Heart left ventricle (tissue), 16 donors: ENCODE results near the gene RALB. TPM values are rescaled to one million over a fixed set of nuclear protein-coding genes. Genes with fewer than 3 reads are reported as not detected.

ENCODE experiments used
- ATAC-seq, 4 donors: fragments of 200-7000 bp; cut with Tn5 transposase; one replicate each; pipeline ENCODE4 v1.9.1; 2020 to 2022; ENCODE audit warnings: moderate library complexity in 4 of 4, mild to moderate bottlenecking in 3 of 4, moderate number of reproducible peaks in 1 of 4
- DNase-seq, 5 donors: peaks; one replicate each; pipeline ENCODE4 v3.0.0-alpha.2; 2020
- H3K27ac ChIP-seq, 12 donors: fragments of 200-600 bp; sonication (generic) in 4 of 12; one replicate each; pipeline versions ENCODE4 v1.5.0 to v1.8.0; 2016 to 2022; ENCODE audit warnings: mild to moderate bottlenecking in 2 of 12
- H3K27me3 ChIP-seq, 9 donors: fragments of 200-600 bp; sonication (generic) in 2 of 9; one replicate each; pipeline versions ENCODE4 v1.5.1 to v1.8.0; 2016 to 2022; ENCODE audit warnings: mild to moderate bottlenecking in 3 of 9
- H3K36me3 ChIP-seq, 9 donors: fragments of 200-600 bp; sonication (generic) in 2 of 9; one replicate each; pipeline versions ENCODE4 v1.5.0 to v1.8.0; 2018 to 2022; ENCODE audit warnings: mild to moderate bottlenecking in 2 of 9
- H3K4me1 ChIP-seq, 12 donors: fragments of 200-600 bp; sonication (generic) in 4 of 12; one replicate each; pipeline versions ENCODE4 v1.5.0 to v1.8.0; 2016 to 2022; ENCODE audit warnings: mild to moderate bottlenecking in 3 of 12
- H3K4me3 ChIP-seq, 12 donors: fragments of 200-600 bp; sonication (generic) in 4 of 12; one replicate each; pipeline versions ENCODE4 v1.5.0 to v1.8.0; 2017 to 2022; ENCODE audit warnings: mild to moderate bottlenecking in 9 of 12, moderate library complexity in 4 of 12
- H3K9me3 ChIP-seq, 12 donors: fragments of 200-600 bp; sonication (generic) in 4 of 12; one replicate each; pipeline versions ENCODE4 v1.5.0 to v1.8.0; 2016 to 2022; ENCODE audit warnings: mild to moderate bottlenecking in 1 of 12
- POLR2A ChIP-seq, 2 donors: fragments of 450-650 bp; IDR thresholded peaks; one replicate each; pipeline ENCODE4 v1.6.1; 2017; ENCODE audit warnings: antibody characterized with exemption in 2 of 2, mild to moderate bottlenecking in 2 of 2, moderate library complexity in 2 of 2
- WGBS, 4 donors: extraction: QIAGEN DNeasy Blood & Tissue Kit in 2 of 4; methylation state at CpG; one replicate each; pipeline versions ENCODE4 v1.1.5 to v1.1.7; 2013 to 2018; 5-methylcytosine and 5-hydroxymethylcytosine counted together
- intact Hi-C, 10 donors: fragments of 100-400 bp; cut with DNase I; formaldehyde crosslinking; loops; one replicate each; pipeline versions ENCODE4 v1.11.1 to v1.14.2; 2022
- polyA plus RNA-seq, 2 donors: library from polyadenylated mRNA; stranded (reverse); fragments of 200-250 nt; gene quantifications; one replicate each; pipeline ENCODE4 v1.2.3, GENCODE V29; 2013
- total RNA-seq, 9 donors: library from RNA; depleted of rRNA in 2 of 9; stranded (reverse); fragments of >200 nt in 2 of 9; fragmentation: NEBNext Ultra II Directional in 3 of 9; extraction: Animal tissue kit (Norgen Biotek cat#: 25700) in 3 of 9; gene quantifications; one replicate each; pipeline versions ENCODE4 v1.1.0 to v1.2.4, GENCODE V29; 2016 to 2023
- TF ChIP-seq, protein P1 (sequence below), 12 donors: fragments of 200-600 bp; sonication (generic) in 4 of 12; IDR thresholded peaks; one replicate each; pipeline versions ENCODE4 v1.5.0 to v1.8.0; 2018 to 2022; ENCODE audit warnings: antibody characterized with exemption in 12 of 12, mild to moderate bottlenecking in 5 of 12
- donor health status: ischemic (EF 13 %, LVEDD 7.1; RV severe dilation, severe dysfunction).
- donor health status: healthy with polysubstance abuse.
- donor health status: DM: no; HTN: yes; CAD: no.
- donor health status: DM: no; HTN: no; CAD: no.
- donor health status: ischemic (EF 25% LVEDD 6.9; RV normal size, moderate dysfunction).
- donor health status: ischemic (EF 25% LVEDD 5.7; RV mildly dilated, moderate dysfunction).
- donor health status: healthy.
- donor health status: DM: yes; HTN: yes; CAD: no.
- donor health status: ischemic (EF 35%, LVEDD 5.7; RV mildly dilated, moderate dysfunction).
- donor health status: nonischemic (EF 11% LVEDD 7.7; RV severe dilation, severe dysfunction).
- donor health status: DM: yes; HTN: yes; CAD: no.
- donor health status: PGD.
- donor health status: ischemic (EF 29% LVEDD 5.4; RV normal size, mild dysfunction).
- donor health status: nonischemic (EF 23%, LVEDD 6.1; RV moderate dilation, normal function).

RALB gene
- total and polyA plus RNA-seq, 11 donors = 30.5 to 111 (median 45.1) TPM

DNA sequence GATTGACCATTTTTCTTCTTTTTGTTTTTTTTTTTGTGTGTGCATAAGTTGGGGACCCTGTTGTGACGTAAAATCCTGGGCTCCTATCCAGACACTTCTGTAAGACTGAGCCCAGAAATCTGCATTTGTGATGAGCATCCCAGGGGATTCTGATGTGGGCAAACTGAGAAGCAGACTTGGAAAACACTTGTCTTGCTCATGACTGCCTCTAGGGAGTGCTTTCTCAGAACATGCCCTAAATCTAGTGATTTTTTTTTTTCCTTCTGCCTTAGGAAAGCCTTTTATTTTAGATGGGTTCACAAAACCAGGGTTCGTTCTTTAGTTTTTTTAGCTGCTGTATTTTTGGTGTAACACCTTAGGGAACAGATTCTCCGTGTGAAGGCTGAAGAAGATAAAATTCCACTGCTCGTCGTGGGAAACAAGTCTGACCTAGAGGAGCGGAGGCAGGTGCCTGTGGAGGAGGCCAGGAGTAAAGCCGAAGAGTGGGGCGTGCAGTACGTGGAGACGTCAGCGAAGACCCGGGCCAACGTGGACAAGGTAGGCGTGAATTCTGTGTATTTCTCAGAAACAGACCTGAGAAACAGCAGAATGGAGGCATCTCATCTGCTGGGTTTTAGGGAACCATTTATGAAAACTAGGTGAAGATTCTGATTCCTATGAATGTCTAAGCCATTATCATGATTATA, 36.7 kb downstream of the RALB start:
- WGBS, 4 donors = 92 to 93% (median 93%) methylated on average over 14 of the region's 14 CpGs
- no peaks in the 10 kb centered on the region for H3K9me3 ChIP-seq
- H3K36me3 ChIP-seq = peaks cover 0 to 80% (median 66%) of the 10 kb centered on the region in 9 donors
- DNase-seq = no peak
- peaks cover 0 to 50% (median 33%) of the 10 kb centered on the region in 12 donors for H3K4me1 ChIP-seq
- no peaks in the 10 kb centered on the region for H3K27me3 ChIP-seq
- no peak for ATAC-seq
- intact Hi-C loops = no loop called here
- H3K27ac ChIP-seq = no peak overlapping the region
- TF ChIP-seq POLR2A (IDR thresholded peaks at IDR 0.05) = no peak
- TF ChIP-seq, protein P1, sequence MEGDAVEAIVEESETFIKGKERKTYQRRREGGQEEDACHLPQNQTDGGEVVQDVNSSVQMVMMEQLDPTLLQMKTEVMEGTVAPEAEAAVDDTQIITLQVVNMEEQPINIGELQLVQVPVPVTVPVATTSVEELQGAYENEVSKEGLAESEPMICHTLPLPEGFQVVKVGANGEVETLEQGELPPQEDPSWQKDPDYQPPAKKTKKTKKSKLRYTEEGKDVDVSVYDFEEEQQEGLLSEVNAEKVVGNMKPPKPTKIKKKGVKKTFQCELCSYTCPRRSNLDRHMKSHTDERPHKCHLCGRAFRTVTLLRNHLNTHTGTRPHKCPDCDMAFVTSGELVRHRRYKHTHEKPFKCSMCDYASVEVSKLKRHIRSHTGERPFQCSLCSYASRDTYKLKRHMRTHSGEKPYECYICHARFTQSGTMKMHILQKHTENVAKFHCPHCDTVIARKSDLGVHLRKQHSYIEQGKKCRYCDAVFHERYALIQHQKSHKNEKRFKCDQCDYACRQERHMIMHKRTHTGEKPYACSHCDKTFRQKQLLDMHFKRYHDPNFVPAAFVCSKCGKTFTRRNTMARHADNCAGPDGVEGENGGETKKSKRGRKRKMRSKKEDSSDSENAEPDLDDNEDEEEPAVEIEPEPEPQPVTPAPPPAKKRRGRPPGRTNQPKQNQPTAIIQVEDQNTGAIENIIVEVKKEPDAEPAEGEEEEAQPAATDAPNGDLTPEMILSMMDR (IDR thresholded peaks at IDR 0.05) = no peak
- H3K4me3 ChIP-seq = no peak overlapping the region

DNA sequence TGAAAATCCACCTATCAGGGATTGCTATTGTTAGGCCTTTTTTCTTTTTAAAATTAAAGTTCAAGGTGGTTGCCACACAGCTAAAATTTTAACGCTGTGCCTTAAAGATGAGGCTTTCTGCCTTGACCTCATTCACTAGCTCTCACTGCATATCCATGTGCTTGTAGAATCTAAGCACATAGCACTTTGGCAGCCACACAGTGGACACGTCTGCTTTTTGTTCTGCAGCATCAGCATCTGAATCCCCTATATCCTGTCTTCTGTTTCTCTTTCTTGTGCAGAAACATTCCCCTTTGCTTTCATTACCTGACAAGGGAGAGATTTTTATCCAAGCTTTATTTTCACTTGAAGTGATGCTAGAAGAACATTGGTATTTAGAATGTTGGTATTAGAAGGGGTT, 38.1 kb downstream of the RALB start:
- H3K4me3 ChIP-seq = no peak overlapping the region

DNA sequence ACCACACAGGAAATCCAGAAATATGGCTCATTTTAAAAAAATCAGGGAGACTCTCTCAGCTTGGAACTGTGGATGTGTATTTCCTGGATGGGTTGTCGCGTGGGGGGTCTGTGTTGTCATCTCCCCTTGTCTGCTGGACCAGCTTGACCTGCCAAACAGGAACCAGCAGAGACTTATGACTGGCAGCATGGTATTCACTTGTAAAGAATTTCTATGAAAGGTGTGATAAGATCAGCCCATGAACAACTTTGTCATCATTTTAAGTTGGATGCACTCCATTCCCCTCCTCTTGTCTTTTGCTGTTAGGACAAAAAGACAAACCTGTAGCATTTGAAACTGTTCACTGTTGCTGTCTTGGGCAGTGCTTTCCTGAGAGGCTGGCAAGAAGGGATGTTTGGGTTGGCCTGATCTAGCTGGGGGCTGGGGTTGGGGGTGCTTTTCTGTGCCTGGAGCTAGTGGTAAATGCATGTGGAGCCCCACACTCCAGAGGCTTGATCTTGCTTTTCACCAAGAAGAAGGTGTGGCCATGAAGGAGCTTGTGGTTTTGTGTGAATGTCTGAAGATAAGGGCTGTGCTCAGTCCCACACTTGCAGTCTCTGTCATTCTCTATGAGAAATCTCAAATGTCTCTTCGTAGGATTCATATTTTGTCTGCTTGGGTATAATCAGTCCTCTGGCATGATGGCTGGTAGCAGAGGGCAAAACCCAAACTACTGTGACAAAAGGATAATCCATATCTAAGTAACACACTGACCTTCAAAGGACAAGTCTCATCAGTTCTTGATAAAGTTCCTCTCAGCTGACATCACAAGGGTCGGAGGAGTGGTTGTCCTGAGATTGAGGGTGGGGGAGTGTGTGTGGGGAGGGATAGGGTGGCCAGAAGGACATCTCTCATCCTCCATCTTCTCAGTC, 39.0 kb downstream of the RALB start:
- TF ChIP-seq, protein P1 (IDR thresholded peaks at IDR 0.05) = no peak
- no peak for TF ChIP-seq POLR2A (IDR thresholded peaks at IDR 0.05)
- WGBS, 4 donors = 58 to 71% (median 68%) methylated on average over 4 of the region's 4 CpGs
- intact Hi-C loops = loop anchor here in 2 of 10 donors (2.0 to 5.0 kb wide), 2 partner anchors 34 to 39 kb away; partner anchors contain the start of gene RALB (in 1 of the 2)
- ATAC-seq (peak in 2 of 4 donors; percentile 63 to 69), DNase-seq (peak in 1 of 5 donors; percentile 48)
- Histone ChIP-seq H3K4me3 (no peak overlapping the region), H3K9me3 (no peaks in the 10 kb centered on the region), H3K27ac (peak overlapping the region in 4 of 12 donors; percentile 5 to 14 (median 12)), H3K36me3 (peaks cover 0 to 86% (median 70%) of the 10 kb centered on the region in 9 donors), H3K27me3 (no peaks in the 10 kb centered on the region), H3K4me1 (peaks cover 0 to 45% (median 33%) of the 10 kb centered on the region in 12 donors)

More for the DNA sequence above, 38.1 kb downstream of the RALB start:
- no peak for ATAC-seq
- TF ChIP-seq, protein P1 (IDR thresholded peaks at IDR 0.05) = no peak
- no peak for TF ChIP-seq POLR2A (IDR thresholded peaks at IDR 0.05)
- DNase-seq = no peak
- 40 to 55% (median 45%) methylated on average over 2 of the region's 2 CpGs for WGBS, 4 donors
- H3K27me3 ChIP-seq = no peaks in the 10 kb centered on the region
- H3K27ac ChIP-seq = peak overlapping the region in 1 of 12 donors; percentile 19
- intact Hi-C loops = loop anchor here in 2 of 10 donors (2.0 to 5.0 kb wide), 2 partner anchors 33 to 38 kb away; partner anchors contain the start of gene RALB (in 1 of the 2)
- peaks cover 0 to 50% (median 33%) of the 10 kb centered on the region in 12 donors for H3K4me1 ChIP-seq
- H3K9me3 ChIP-seq = no peaks in the 10 kb centered on the region
- peaks cover 0 to 81% (median 72%) of the 10 kb centered on the region in 9 donors for H3K36me3 ChIP-seq
